Measurements from ENCODE around the gene NAT10. TPM values are rescaled to one million over a fixed set of nuclear protein-coding genes. Genes with fewer than 3 reads are reported as not detected.

The NAT10 gene
- polyA plus RNA-seq, 1 experiment: 30.5 TPM

GRCh38 chr11:34132261-34132965, 27.0 kb downstream of the NAT10 start:
- no peak overlapping the region for H3K27ac ChIP-seq (ENCODE audit: low read depth, low read length)
- H3K27me3 ChIP-seq (ENCODE audit: control insufficient read depth, insufficient read depth, low read length): no peaks in the 10 kb centered on the region
- CTCF ChIA-PET: no interaction called here

DNA sequence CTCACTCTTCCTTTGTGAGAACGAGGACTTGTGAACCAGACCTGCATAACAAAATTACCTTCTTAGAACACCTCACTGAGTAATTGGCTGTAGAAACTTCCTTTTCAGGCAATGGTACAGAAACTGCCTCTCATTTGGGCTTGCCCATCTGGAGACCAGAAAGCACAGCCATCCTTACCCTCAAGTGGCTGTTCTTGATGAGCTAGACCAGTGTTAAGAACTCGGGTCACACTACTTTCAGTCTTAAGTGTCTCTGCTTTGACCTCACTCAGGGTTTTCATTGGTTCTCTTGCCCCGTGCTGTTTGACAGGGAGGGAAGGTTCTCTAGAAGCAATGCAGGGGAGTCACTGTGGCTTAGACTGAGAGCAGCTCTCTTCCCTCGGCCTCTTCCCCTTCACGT, 29.3 kb downstream of the NAT10 start:
- ChIA-PET CTCF (no interaction called here), POLR2A (interaction anchor here (0.6 kb wide), 1 partner anchor 29 kb away, joined by 3 read pairs; no protein-coding TSS in a partner anchor)
- Histone ChIP-seq H3K4me3 (ENCODE audit: low read depth, low read length) (no peak overlapping the region), H3K27ac (ENCODE audit: low read depth, low read length) (no peak overlapping the region), H3K9me3 (ENCODE audit: control insufficient read depth, insufficient read depth, low read length) (no peaks in the 10 kb centered on the region), H3K27me3 (ENCODE audit: control insufficient read depth, insufficient read depth, low read length) (no peaks in the 10 kb centered on the region)
- no peak for DNase-seq (ENCODE audit: low read depth, low spot score)
- no peak for TF ChIP-seq CTCF (IDR thresholded peaks at IDR 0.05; ENCODE audit: low read depth, low read length)

More at GRCh38 chr11:34132261-34132965, 27.0 kb downstream of the NAT10 start:
- no peaks in the 10 kb centered on the region for H3K9me3 ChIP-seq (ENCODE audit: control insufficient read depth, insufficient read depth, low read length)
- H3K4me3 ChIP-seq (ENCODE audit: low read depth, low read length): no peak overlapping the region
- DNase-seq (ENCODE audit: low read depth, low spot score): no peak
- POLR2A ChIA-PET: no interaction called here
- no peak for TF ChIP-seq CTCF (IDR thresholded peaks at IDR 0.05; ENCODE audit: low read depth, low read length)

DNA sequence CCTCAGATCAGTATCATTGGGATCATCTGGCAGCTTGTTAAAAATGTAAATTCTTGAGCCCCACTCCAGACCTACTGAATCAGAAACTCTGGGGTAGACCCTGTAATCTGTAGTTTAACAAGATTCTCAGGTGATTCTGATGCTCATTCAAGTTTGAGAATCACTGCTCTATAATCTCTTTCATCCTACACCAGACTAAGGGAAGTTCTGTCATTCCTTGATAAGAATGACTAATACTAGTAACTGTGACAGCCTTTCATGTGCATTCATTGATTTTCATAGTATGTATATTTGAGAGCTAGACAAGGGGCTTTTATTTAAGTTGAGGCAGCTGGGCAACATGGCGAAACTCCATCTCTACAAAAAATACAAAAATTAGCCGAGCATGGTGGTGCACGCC, 30.0 kb downstream of the NAT10 start:
- Histone ChIP-seq H3K27me3 (ENCODE audit: control insufficient read depth, insufficient read depth, low read length) (no peaks in the 10 kb centered on the region), H3K9me3 (ENCODE audit: control insufficient read depth, insufficient read depth, low read length) (no peaks in the 10 kb centered on the region), H3K4me3 (ENCODE audit: low read depth, low read length) (no peak overlapping the region), H3K27ac (ENCODE audit: low read depth, low read length) (no peak overlapping the region)
- CTCF ChIA-PET: interaction anchor here (0.6 kb wide), 1 partner anchor 39 kb away, joined by 3 read pairs; no protein-coding TSS in a partner anchor
- no peak for TF ChIP-seq CTCF (IDR thresholded peaks at IDR 0.05; ENCODE audit: low read depth, low read length)
- POLR2A ChIA-PET: interaction anchor here (0.6 kb wide), 1 partner anchor 29 kb away, joined by 3 read pairs; no protein-coding TSS in a partner anchor
- no peak for DNase-seq (ENCODE audit: low read depth, low spot score)

DNA sequence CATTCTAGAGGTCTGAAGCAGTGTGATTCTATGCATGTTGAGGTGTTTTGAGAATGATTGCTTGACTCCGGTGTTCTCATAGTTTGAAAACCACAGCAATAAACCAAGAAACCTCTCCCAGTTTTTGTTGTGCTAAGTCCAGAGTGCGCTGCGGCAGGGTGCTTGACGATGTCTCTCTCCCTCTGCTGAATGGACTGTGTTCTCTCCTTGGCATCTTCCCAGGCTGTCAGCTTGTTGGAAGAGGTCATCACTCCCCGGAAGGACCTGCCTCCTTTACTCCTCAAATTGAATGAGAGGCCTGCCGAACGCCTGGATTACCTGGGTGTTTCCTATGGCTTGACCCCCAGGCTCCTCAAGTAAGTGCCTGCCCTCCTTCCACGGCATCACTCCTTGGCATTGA, 31.0 kb downstream of the NAT10 start:
- Histone ChIP-seq H3K9me3 (ENCODE audit: control insufficient read depth, insufficient read depth, low read length) (no peaks in the 10 kb centered on the region), H3K27ac (ENCODE audit: low read depth, low read length) (no peak overlapping the region), H3K4me3 (ENCODE audit: low read depth, low read length) (no peak overlapping the region), H3K27me3 (ENCODE audit: control insufficient read depth, insufficient read depth, low read length) (no peaks in the 10 kb centered on the region)
- ChIA-PET POLR2A (no interaction called here), CTCF (interaction anchor here (1.3 kb wide), 1 partner anchor 356 kb away, joined by 3 read pairs; no protein-coding TSS in a partner anchor)
- no peak for TF ChIP-seq CTCF (IDR thresholded peaks at IDR 0.05; ENCODE audit: low read depth, low read length)
- no peak for DNase-seq (ENCODE audit: low read depth, low spot score)

DNA sequence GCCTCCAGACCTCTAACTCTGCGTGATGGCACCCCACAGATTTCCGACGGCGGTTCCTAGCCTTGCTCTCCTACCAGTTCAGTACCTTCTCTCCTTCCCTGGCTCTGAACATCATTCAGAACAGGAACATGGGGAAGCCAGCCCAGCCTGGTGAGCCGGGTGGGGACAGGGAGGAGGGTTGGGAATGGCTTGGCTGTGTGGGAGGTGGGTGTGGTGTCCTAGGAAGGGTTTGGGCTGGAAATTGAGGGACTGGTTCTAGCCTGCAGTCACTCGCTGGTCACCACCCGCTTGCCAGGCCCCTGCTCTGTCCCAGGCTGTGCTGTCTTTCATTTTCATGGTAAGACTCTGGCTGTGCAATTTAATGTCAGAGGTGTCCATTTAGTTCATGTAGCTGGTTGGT, 33.9 kb downstream of the NAT10 start:
- ChIA-PET POLR2A (no interaction called here), CTCF (no interaction called here)
- H3K27ac ChIP-seq (ENCODE audit: low read depth, low read length): no peak overlapping the region
- no peak for DNase-seq (ENCODE audit: low read depth, low spot score)
- no peak for TF ChIP-seq CTCF (IDR thresholded peaks at IDR 0.05; ENCODE audit: low read depth, low read length)
- H3K4me3 ChIP-seq (ENCODE audit: low read depth, low read length): no peak overlapping the region
- H3K9me3 ChIP-seq (ENCODE audit: control insufficient read depth, insufficient read depth, low read length): no peaks in the 10 kb centered on the region
- no peaks in the 10 kb centered on the region for H3K27me3 ChIP-seq (ENCODE audit: control insufficient read depth, insufficient read depth, low read length)
